Body of pancreas (tissue), 4 donors: ENCODE measurements around the gene NUDT19. TPM values are rescaled to one million over a fixed set of nuclear protein-coding genes. Genes with fewer than 3 reads are reported as not detected.

Experiments used
- ATAC-seq: fragments of 150-250 bp; one replicate; pipeline ENCODE4 v1.9.1; 2016
- DNase-seq, 4 donors: peaks; one replicate each; pipeline ENCODE4 v3.0.0-alpha.2; 2019
- H3K27ac ChIP-seq, 4 donors: fragments of 200-600 bp; sonication (generic); 1 replicate in 3 of 4; 2 replicates in 1 of 4; pipeline versions ENCODE4 v1.5.1 to v1.6.1; 2016 to 2019; ENCODE audit warnings: mild to moderate bottlenecking in 1 of 4, mixed read lengths in 1 of 4, moderate library complexity in 1 of 4
- H3K27me3 ChIP-seq, 2 donors: fragments of 200-600 bp; sonication (generic); one replicate each; pipeline ENCODE4 v1.6.0; 2016; ENCODE audit warnings: mild to moderate bottlenecking in 1 of 2
- H3K36me3 ChIP-seq, 2 donors: fragments of 200-600 bp; sonication (generic); replicated peaks in 1 of 2; 2 replicates each; pipeline ENCODE4 v1.5.1; 2016; ENCODE audit warnings: low read depth in 2 of 2; ENCODE audit not compliant: insufficient read depth in 1 of 2
- H3K4me1 ChIP-seq: fragments of 200-600 bp; sonication (generic); one replicate; pipeline ENCODE4 v1.6.0; 2016
- H3K4me3 ChIP-seq, 2 donors: fragments of 200-600 bp; sonication (generic); 1 replicate in 1 of 2; 2 replicates in 1 of 2; pipeline ENCODE4 v1.5.1; 2016 to 2019
- H3K9me3 ChIP-seq, 3 donors: fragments of 200-600 bp; sonication (generic); 1 replicate in 2 of 3; 2 replicates in 1 of 3; pipeline ENCODE4 v1.5.1; 2016
- CTCF ChIP-seq, 7 experiments: fragments of 450-650 bp in 4 of 7; fragments of 200-600 bp in 3 of 7; sonication (generic) in 3 of 7; IDR thresholded peaks; one replicate each; pipeline ENCODE4 v1.5.1; 2016 to 2019; ENCODE audit warnings: antibody characterized with exemption in 7 of 7
- POLR2A ChIP-seq, 3 donors: fragments of 450-650 bp; IDR thresholded peaks; one replicate each; pipeline ENCODE4 v1.6.1; 2016; ENCODE audit warnings: antibody characterized with exemption in 3 of 3, mild to moderate bottlenecking in 2 of 3
- WGBS, 2 donors: methylation state at CpG; one replicate each; pipeline ENCODE4 v1.1.5; 2017; 5-methylcytosine and 5-hydroxymethylcytosine counted together
- intact Hi-C: fragments of 100-400 bp; cut with DNase I; formaldehyde crosslinking; loops from one replicate; pipeline ENCODE4 v1.15.1; 2023
- total RNA-seq, 2 donors: library from RNA; depleted of rRNA; stranded (reverse); fragments of >200 nt; gene quantifications; one replicate each; pipeline ENCODE4 v1.1.0, GENCODE V29; 2016

NUDT19 gene
- total RNA-seq, 2 donors from 2014 or later: 2.3 to 3.9 TPM

GRCh38 chr19:32748497-32748896, 56.9 kb downstream of the NUDT19 start:
- TF ChIP-seq POLR2A (IDR thresholded peaks at IDR 0.05): no peak
- TF ChIP-seq CTCF (IDR thresholded peaks at IDR 0.05): no peak
- Histone ChIP-seq H3K27me3 (no peaks in the 10 kb centered on the region), H3K36me3 (no peaks in the 10 kb centered on the region), H3K4me3 (no peak overlapping the region), H3K27ac (no peak overlapping the region), H3K9me3 (no peaks in the 10 kb centered on the region), H3K4me1 (peaks cover 4% of the 10 kb centered on the region)
- ATAC-seq (no peak), DNase-seq (peak in 1 of 4 donors; percentile 6)
- intact Hi-C loops: no loop called here
- 58 to 78% methylated on average over 3 to 5 of the region's 5 CpGs for WGBS, 2 donors

GRCh38 chr19:32748948-32749347, 57.3 kb downstream of the NUDT19 start:
- no peaks in the 10 kb centered on the region for H3K9me3 ChIP-seq
- intact Hi-C loops: no loop called here
- H3K4me3 ChIP-seq: no peak overlapping the region
- H3K27ac ChIP-seq: no peak overlapping the region
- no peak for ATAC-seq
- DNase-seq: no peak
- no peaks in the 10 kb centered on the region for H3K27me3 ChIP-seq
- no peak for TF ChIP-seq POLR2A (IDR thresholded peaks at IDR 0.05)
- no peak for TF ChIP-seq CTCF (IDR thresholded peaks at IDR 0.05)
- WGBS, 2 donors: 76 to 79% methylated on average over 3 of the region's 3 CpGs
- H3K36me3 ChIP-seq: no peaks in the 10 kb centered on the region
- peaks cover 4% of the 10 kb centered on the region for H3K4me1 ChIP-seq

GRCh38 chr19:32749361-32749760, 57.7 kb downstream of the NUDT19 start:
- no peaks in the 10 kb centered on the region for H3K36me3 ChIP-seq
- DNase-seq (no peak), ATAC-seq (no peak)
- H3K4me1 ChIP-seq: peaks cover 4% of the 10 kb centered on the region
- H3K27me3 ChIP-seq: no peaks in the 10 kb centered on the region
- intact Hi-C loops: no loop called here
- no peak overlapping the region for H3K4me3 ChIP-seq
- TF ChIP-seq CTCF (IDR thresholded peaks at IDR 0.05) (no peak), POLR2A (IDR thresholded peaks at IDR 0.05) (no peak)
- no peak overlapping the region for H3K27ac ChIP-seq
- 57 to 71% methylated on average over 6 of the region's 6 CpGs for WGBS, 2 donors
- H3K9me3 ChIP-seq: no peaks in the 10 kb centered on the region

DNA sequence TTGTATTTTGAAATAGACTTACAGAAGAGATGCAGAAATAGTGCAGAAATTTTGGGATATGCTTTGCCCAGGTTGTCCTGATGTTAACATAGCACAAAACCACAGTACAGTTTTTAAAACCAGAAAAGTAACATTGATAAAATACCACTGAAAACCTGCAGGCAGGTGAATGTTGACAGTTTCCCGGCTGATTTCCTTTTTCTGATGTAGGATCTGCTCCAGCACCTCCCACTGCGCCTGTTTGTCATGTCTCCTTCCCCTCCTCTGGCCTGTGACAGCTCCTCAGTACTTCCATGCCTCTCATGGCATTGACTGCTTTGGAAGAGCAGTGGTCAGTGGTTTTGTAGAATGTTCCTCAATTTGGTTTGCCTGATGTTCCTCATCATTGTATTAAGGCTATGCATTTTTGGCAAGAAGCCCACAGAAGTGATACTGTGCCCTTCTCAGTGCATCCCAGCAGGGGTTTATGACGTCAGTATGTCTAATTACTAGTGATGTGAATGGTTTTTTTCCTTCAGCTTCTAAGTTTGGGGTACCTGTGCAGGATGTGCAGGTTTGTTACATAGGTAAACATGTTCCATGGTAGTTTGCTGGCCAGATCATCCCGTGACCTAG, 58.9 kb downstream of the NUDT19 start:
- no peaks in the 10 kb centered on the region for H3K36me3 ChIP-seq
- 51 to 58% methylated on average over 4 of the region's 4 CpGs for WGBS, 2 donors
- no peaks in the 10 kb centered on the region for H3K27me3 ChIP-seq
- H3K9me3 ChIP-seq: no peaks in the 10 kb centered on the region
- ATAC-seq (no peak), DNase-seq (no peak)
- peaks cover 4% of the 10 kb centered on the region for H3K4me1 ChIP-seq
- no peak overlapping the region for H3K27ac ChIP-seq
- no peak overlapping the region for H3K4me3 ChIP-seq
- no peak for TF ChIP-seq CTCF (IDR thresholded peaks at IDR 0.05)
- no peak for TF ChIP-seq POLR2A (IDR thresholded peaks at IDR 0.05)
- intact Hi-C loops: no loop called here

- Histone ChIP-seq H3K9me3 (no peaks in the 10 kb centered on the region), H3K27me3 (no peaks in the 10 kb centered on the region), H3K4me3 (no peak overlapping the region), H3K36me3 (no peaks in the 10 kb centered on the region), H3K4me1 (peaks cover 4% of the 10 kb centered on the region), H3K27ac (no peak overlapping the region)
- intact Hi-C loops: no loop called here
- ATAC-seq (no peak), DNase-seq (no peak)
- TF ChIP-seq CTCF (IDR thresholded peaks at IDR 0.05): no peak
- no peak for TF ChIP-seq POLR2A (IDR thresholded peaks at IDR 0.05)
- WGBS, 2 donors: 62 to 63% methylated on average over 2 of the region's 2 CpGs
Measured at GRCh38 chr19:32751066-32751465, 59.4 kb downstream of the NUDT19 start.
